PC-9 (cell line): Measurements from ENCODE around the gene ACBD6.
"Not testable (repeated sequence)": the region's sequence is repeated elsewhere in the genome, so short reads cannot be mapped to it uniquely, and the experiment has no call there.

Experiments used
- CTCF ChIP-seq: fragments of 200-600 bp; sonication (generic); conservative IDR thresholded peaks from 2 replicates; pipeline ENCODE4 v1.6.1; 2017; ENCODE audit warnings: mixed run types, antibody characterized with exemption, mild to moderate bottlenecking, moderate library complexity
- EZH2 ChIP-seq: fragments of 200-600 bp; sonication (generic); IDR thresholded peaks from 2 replicates; pipeline ENCODE4 v1.8.0; 2017; ENCODE audit warnings: antibody characterized with exemption, low read depth

- not testable (repeated sequence) for TF ChIP-seq CTCF, EZH2
Measured at GRCh38 chr1:180549770-180550169, 47.4 kb upstream of the ACBD6 start.
